ENCODE data around the gene HCRTR2.

DNA sequence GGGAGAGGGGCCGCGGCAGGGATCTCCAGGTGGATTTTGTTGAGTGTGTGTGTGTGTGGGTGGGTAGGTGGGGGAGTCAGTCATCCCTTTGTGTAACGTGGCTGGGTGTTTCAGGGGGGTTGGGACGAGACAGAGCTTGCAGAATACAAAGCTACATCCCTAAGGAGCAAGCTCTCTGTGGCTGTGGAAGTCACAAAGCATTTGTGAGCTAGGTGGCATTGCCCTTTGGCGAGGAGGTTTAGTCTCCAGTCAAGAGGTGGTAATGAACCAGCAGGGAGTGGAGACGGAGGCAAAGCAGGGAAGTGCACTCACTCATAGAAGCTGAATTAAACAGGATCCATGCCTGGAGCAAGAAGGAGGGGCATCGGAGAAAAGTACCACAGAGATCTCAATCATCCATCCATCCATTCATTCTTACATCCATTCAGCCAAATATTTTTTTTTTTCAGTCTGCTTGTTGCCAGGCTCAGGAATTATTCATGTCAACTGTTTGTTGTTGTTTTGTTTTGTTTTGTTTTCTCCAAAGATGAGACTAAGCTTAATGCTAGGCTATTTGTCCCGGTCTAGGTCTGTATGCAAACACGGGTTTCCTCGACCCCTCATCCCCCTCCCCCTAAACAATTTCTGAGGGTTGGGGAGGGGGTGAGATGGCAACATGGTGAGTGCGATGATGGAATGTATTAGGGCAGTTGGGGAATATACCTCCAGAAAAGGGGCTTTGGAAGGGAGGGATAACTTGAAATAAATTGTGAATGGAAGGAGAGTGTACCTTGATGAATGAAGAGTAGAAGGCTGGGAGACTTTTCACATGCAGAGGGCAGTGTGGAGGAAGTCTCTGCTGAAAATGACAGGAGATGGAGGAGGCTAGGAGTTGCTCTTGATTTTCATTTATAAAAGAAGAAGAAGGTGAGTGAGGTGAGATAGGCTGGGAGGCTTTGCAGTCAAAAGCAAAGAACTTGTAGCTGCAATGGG lies 1.0 kb downstream of the HCRTR2 start:
- no peak for TF ChIP-seq EZH2 (IDR thresholded peaks at IDR 0.05)
- TF ChIP-seq POLR2AphosphoS5 (IDR thresholded peaks at IDR 0.05; ENCODE audit: borderline replicate concordance, low read depth, low read length), result no peak
- no peak for TF ChIP-seq FOXP2 (optimal IDR thresholded peaks at IDR 0.05; ENCODE audit: control extremely low read depth, extremely low read length, insufficient read depth)
